ENCODE data around the gene SIM1.

SIM1 gene

DNA sequence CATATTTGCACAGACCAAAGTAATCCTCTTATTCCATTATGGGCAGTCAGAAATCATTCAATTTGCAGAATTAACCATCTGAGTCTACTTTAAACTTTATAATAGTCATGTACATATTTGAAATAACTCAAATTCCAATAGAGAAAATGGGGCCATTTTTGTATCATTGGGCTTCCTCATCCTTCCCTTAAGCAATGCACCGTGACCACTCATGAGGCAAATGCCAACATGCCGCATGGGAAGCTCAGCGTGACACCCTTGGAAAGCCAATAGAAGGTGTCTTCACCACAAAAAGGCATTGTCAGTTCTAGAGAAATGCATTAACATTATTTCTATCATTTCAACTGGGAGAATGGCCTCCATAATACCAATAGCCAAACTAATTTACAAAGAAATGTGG, 38.5 kb downstream of the SIM1 start:
- Histone ChIP-seq H3K4me3 (no peak overlapping the region), H3K27me3 (no peaks in the 10 kb centered on the region), H3K9ac (no peak overlapping the region), H3K9me3 (replicated peaks in 1 of 11) (no peaks in the 10 kb centered on the region), H3K27ac (no peak overlapping the region), H3K36me3 (no peaks in the 10 kb centered on the region), H3K4me1 (no peaks in the 10 kb centered on the region), H4K20me1 (no peaks in the 10 kb centered on the region), H3K4me2 (no peak overlapping the region)
- no peak for TF ChIP-seq Cebpa-rat (IDR thresholded peaks at IDR 0.05)

DNA sequence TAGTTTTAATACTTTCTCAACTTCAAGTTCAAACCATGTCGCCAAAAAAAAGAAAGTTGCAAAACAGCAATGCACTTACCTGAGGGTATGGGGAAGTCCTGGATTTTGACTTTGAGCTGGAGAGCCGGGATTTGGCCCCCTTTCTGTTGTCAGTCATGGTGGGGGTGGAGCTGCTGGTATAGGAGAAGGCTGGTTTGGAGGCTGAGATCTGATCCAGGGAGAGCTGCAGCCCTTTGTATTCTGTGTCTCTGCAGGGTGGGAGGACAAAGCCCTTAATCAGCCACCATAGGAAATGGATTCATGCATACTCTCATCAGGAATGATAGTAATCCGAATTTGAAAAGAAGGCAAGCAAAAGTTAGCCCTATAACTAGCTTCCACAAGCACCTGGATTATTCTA, 44.0 kb downstream of the SIM1 start:
- Histone ChIP-seq H3K4me3 (no peak overlapping the region), H3K4me1 (no peaks in the 10 kb centered on the region), H4K20me1 (no peaks in the 10 kb centered on the region), H3K36me3 (no peaks in the 10 kb centered on the region), H3K27ac (no peak overlapping the region), H3K27me3 (no peaks in the 10 kb centered on the region), H3K4me2 (no peak overlapping the region), H3K9ac (no peak overlapping the region), H3K9me3 (replicated peaks in 1 of 11) (no peaks in the 10 kb centered on the region)
- no peak for TF ChIP-seq Cebpa-rat (IDR thresholded peaks at IDR 0.05)

DNA sequence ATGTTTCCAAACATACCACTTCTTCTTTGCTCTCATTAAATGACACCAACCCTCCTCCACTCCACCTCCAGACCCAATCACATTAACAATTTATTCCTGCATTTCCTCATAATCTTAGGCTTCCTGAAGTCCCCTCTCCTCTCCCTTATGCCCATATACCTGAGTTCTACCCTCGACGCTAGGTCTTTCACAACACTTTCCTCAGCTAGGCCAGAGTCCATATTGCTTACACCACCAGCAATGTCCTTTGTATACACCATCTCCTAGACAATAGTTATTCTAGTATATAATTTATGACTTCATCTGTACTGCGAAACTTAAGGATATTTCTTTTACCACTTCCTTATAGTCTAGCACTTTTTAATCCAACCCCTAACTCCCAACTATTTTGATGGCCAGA, 47.7 kb downstream of the SIM1 start:
- no peak overlapping the region for H3K9ac ChIP-seq
- TF ChIP-seq Cebpa-rat (IDR thresholded peaks at IDR 0.05), result no peak
- no peak overlapping the region for H3K27ac ChIP-seq
- no peaks in the 10 kb centered on the region for H3K9me3 ChIP-seq (replicated peaks in 1 of 11)
- no peaks in the 10 kb centered on the region for H3K4me1 ChIP-seq
- H3K36me3 ChIP-seq, result no peaks in the 10 kb centered on the region
- H3K27me3 ChIP-seq, result no peaks in the 10 kb centered on the region
- no peak overlapping the region for H3K4me2 ChIP-seq
- H4K20me1 ChIP-seq, result no peaks in the 10 kb centered on the region
- H3K4me3 ChIP-seq, result no peak overlapping the region

DNA sequence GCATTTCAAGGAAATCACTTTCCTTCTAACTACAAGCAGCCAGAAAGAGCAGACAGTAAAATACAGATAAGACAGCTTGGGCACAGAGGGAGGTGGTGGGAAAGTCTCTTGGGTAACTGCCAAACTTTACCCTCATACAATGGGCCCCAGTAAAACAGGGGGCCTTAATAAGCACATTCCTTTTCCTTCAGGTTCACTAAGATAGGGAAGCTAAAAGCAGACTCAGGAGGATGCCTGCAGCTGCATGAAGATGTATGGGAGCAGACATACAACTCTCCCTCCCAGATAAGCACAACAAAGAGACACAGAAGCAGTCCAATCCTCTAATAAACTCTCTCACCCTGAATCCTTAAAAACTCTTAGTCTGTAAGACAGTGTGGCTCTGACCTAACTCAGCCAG, 49.0 kb downstream of the SIM1 start:
- no peaks in the 10 kb centered on the region for H3K4me1 ChIP-seq
- no peaks in the 10 kb centered on the region for H3K27me3 ChIP-seq
- H3K4me3 ChIP-seq, result no peak overlapping the region
- no peak overlapping the region for H3K27ac ChIP-seq
- H4K20me1 ChIP-seq, result no peaks in the 10 kb centered on the region
- no peaks in the 10 kb centered on the region for H3K9me3 ChIP-seq (replicated peaks in 1 of 11)
- TF ChIP-seq Cebpa-rat (IDR thresholded peaks at IDR 0.05), result no peak
- H3K9ac ChIP-seq, result no peak overlapping the region
- H3K4me2 ChIP-seq, result no peak overlapping the region
- H3K36me3 ChIP-seq, result no peaks in the 10 kb centered on the region

DNA sequence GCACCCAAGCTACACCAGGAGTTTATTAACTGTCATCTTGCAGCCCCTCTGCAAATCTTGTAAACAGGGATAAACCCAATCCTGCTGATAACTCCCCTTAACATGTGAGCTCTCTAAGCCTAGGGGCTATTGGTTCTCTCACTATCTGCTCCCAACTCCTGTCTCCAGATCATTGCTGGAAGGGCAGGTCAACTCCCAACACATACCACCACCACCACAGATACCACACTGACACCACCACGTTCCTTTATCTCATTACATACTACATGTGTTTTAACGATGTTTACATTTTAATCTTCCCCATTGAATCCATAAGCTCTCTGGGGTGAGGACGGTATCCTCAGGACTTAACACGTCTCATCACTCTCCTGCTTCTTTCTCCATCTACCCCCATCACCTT, 51.8 kb downstream of the SIM1 start:
- no peak overlapping the region for H3K9ac ChIP-seq
- no peaks in the 10 kb centered on the region for H3K27me3 ChIP-seq
- no peaks in the 10 kb centered on the region; a peak in 1 of 22 replicates for H4K20me1 ChIP-seq
- H3K4me2 ChIP-seq, result no peak overlapping the region
- H3K36me3 ChIP-seq, result no peaks in the 10 kb centered on the region
- H3K4me1 ChIP-seq, result no peaks in the 10 kb centered on the region
- H3K27ac ChIP-seq, result no peak overlapping the region
- no peak for TF ChIP-seq Cebpa-rat (IDR thresholded peaks at IDR 0.05)
- no peak overlapping the region for H3K4me3 ChIP-seq
- H3K9me3 ChIP-seq (replicated peaks in 1 of 11), result no peaks in the 10 kb centered on the region

DNA sequence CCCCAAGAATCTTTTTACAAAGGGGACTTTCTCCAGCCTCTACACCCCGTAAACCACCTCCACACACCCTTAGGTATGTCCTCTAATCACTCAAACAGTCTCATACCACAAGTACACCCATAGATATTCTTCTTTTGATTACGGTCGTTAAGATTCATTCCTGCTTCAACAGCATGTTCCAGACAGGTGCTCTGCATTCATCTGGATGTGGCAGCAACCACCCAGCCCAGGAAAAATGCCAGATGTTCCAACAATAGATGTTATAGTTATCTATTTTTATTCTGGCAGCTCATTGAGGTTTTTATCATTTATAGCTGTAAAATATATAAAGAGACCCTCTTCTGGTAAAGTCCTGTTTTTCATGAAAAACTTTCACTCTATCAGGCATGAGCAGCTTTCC, 60.7 kb downstream of the SIM1 start:
- Histone ChIP-seq H3K9me3 (replicated peaks in 1 of 11) (no peaks in the 10 kb centered on the region), H3K36me3 (no peaks in the 10 kb centered on the region), H3K9ac (no peak overlapping the region), H3K4me3 (no peak overlapping the region), H4K20me1 (no peaks in the 10 kb centered on the region), H3K27ac (no peak overlapping the region), H3K27me3 (no peaks in the 10 kb centered on the region), H3K4me2 (no peak overlapping the region), H3K4me1 (no peaks in the 10 kb centered on the region)
- no peak for TF ChIP-seq Cebpa-rat (IDR thresholded peaks at IDR 0.05)

DNA sequence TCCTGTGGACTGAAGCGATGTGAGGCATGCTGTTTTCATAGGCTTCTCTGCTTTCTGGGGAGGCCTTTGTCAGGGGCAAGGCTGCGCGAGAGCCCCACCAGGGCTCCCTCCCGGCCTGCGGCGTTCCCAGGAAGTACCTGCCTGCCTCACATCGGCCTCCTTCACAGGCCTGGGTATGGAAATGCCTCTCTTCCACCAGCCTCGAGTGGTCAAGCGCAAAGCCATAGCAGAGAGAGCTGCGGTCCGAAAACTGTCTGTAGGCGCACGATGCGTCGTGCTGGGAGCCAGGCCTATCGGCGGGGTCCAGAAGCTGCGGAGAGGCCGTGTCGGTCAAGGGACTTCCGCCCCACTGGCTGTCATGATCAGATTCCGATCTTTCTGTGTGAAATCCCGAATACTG, 71.2 kb downstream of the SIM1 start:
- no peak overlapping the region for H3K4me2 ChIP-seq
- no peaks in the 10 kb centered on the region for H3K9me3 ChIP-seq (replicated peaks in 1 of 11)
- no peak overlapping the region for H3K9ac ChIP-seq
- no peaks in the 10 kb centered on the region for H3K36me3 ChIP-seq
- no peak overlapping the region for H3K4me3 ChIP-seq
- no peaks in the 10 kb centered on the region for H4K20me1 ChIP-seq
- no peaks in the 10 kb centered on the region for H3K27me3 ChIP-seq
- H3K4me1 ChIP-seq, result no peaks in the 10 kb centered on the region
- TF ChIP-seq Cebpa-rat (IDR thresholded peaks at IDR 0.05), result no peak
- no peak overlapping the region for H3K27ac ChIP-seq

DNA sequence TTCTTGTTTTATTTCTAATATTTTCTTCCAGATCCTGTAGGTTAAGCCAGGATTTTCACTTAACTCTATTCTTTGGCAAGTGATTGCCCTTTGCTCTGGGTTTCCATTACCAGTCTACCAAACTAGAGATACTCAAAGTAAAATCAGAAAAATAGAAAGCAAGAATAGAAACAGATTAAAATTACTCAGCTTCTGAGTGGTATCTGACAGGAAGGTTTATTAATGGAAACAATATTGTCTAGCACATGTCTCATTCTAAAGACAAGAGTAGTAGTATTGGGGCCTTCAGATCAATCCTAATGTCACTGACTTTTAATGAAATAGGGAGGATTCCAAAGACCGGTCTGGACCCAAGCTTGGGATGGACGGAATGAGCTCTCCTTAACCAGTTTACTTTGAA, 72.3 kb downstream of the SIM1 start:
- Histone ChIP-seq H3K9ac (no peak overlapping the region), H3K36me3 (no peaks in the 10 kb centered on the region), H4K20me1 (no peaks in the 10 kb centered on the region), H3K4me3 (no peak overlapping the region), H3K27me3 (no peaks in the 10 kb centered on the region), H3K9me3 (replicated peaks in 1 of 11) (no peaks in the 10 kb centered on the region), H3K27ac (no peak overlapping the region), H3K4me1 (no peaks in the 10 kb centered on the region), H3K4me2 (no peak overlapping the region)
- no peak for TF ChIP-seq Cebpa-rat (IDR thresholded peaks at IDR 0.05)

DNA sequence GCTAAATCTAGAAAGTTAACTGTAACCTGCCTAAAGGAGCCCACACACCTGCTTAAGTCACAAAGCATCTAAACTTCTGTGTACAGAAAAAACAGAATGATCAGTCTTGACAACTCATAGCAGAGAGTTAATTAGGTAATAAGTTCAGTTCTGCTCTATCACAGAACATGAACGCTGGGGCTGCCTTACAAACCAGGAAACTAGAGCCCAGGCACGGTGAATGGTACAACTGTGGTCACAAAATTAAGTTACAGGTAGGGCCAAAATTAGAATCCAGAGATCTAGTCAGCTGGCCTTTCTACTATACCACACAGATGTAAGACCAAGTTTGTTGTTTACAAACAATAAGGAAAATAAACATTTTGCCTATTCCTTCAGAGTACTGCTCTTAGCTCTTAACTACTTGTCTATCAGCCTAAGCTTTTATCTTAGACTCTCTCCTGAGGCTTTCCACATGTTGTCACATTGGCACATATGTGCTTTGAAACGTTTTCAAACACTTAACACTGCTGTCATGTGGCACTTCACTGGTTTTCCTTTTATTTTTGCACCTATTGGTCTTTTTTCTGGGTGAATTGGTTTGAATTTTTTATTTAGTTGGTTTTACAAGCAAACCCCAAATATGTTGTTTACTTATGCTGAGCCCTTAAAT, 75.7 kb downstream of the SIM1 start:
- Histone ChIP-seq H3K4me2 (no peak overlapping the region), H3K27ac (no peak overlapping the region), H3K9me3 (replicated peaks in 1 of 11) (no peaks in the 10 kb centered on the region), H4K20me1 (no peaks in the 10 kb centered on the region), H3K4me3 (no peak overlapping the region), H3K36me3 (no peaks in the 10 kb centered on the region), H3K4me1 (no peaks in the 10 kb centered on the region), H3K9ac (no peak overlapping the region), H3K27me3 (no peaks in the 10 kb centered on the region)
- TF ChIP-seq Cebpa-rat (IDR thresholded peaks at IDR 0.05), result no peak

DNA sequence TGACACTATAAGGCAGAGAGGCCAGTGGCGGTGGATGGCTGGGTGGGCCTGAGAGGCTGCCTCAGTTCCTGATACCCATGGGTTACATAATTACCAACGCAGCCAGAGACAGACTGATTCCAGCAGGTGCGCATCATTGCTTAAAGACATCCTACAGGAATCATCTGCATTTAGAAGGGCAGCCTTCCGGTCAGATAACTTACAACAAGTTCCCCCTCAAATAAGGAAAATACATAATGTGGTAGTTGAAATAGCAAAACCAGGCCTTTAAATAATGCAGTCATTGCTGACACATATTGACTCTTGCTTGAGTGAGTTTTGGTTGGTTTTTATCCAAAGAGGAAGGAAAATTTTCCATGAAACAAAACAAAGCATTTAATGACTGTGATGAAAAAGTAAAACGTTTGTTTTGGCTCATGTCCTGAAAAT, 81.9 kb downstream of the SIM1 start:
- H3K4me2 ChIP-seq, result no peak overlapping the region
- H3K9ac ChIP-seq, result no peak overlapping the region
- no peaks in the 10 kb centered on the region for H4K20me1 ChIP-seq
- TF ChIP-seq Cebpa-rat (IDR thresholded peaks at IDR 0.05), result no peak
- H3K36me3 ChIP-seq, result no peaks in the 10 kb centered on the region
- H3K27me3 ChIP-seq, result no peaks in the 10 kb centered on the region
- H3K27ac ChIP-seq, result no peak overlapping the region
- H3K4me1 ChIP-seq, result no peaks in the 10 kb centered on the region
- H3K9me3 ChIP-seq (replicated peaks in 1 of 11), result no peaks in the 10 kb centered on the region
- no peak overlapping the region for H3K4me3 ChIP-seq

Data from BLaER1 treated with 17β-estradiol and CSF1 and Interleukin-3, amounts not matched to agents 10 nM and 100 nM (cell line).